Measurements from ENCODE around the gene OR52H1.

DNA sequence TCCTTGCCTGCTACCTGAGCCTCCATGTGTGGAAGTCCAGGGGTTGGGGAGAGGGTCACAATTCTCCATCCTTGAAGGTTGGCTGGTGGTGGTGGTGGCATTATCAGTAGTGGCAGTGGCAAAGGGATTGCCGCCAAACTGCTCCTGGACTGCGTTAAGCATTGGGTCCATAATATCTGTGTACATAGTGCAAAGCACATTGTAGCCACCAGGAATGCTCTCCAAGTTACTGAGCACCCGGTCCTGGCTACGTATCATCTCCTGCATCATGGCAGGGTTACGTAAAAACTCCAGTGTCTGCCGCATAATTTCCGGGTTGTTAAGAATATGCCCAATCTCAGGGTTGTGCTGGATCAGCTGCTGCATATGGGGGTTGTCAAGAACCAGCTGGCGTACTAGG, 39.7 kb downstream of the OR52H1 start:
- no peak for TF ChIP-seq POLR2AphosphoS5 (IDR thresholded peaks at IDR 0.05; ENCODE audit: insufficient read depth, low read depth, low read length)
- TF ChIP-seq, protein P1, sequence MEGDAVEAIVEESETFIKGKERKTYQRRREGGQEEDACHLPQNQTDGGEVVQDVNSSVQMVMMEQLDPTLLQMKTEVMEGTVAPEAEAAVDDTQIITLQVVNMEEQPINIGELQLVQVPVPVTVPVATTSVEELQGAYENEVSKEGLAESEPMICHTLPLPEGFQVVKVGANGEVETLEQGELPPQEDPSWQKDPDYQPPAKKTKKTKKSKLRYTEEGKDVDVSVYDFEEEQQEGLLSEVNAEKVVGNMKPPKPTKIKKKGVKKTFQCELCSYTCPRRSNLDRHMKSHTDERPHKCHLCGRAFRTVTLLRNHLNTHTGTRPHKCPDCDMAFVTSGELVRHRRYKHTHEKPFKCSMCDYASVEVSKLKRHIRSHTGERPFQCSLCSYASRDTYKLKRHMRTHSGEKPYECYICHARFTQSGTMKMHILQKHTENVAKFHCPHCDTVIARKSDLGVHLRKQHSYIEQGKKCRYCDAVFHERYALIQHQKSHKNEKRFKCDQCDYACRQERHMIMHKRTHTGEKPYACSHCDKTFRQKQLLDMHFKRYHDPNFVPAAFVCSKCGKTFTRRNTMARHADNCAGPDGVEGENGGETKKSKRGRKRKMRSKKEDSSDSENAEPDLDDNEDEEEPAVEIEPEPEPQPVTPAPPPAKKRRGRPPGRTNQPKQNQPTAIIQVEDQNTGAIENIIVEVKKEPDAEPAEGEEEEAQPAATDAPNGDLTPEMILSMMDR (IDR thresholded peaks at IDR 0.05; ENCODE audit: extremely low read depth in 1 of 2, insufficient read depth in 1 of 2, low read depth in 1 of 2, low read length in 2 of 2): no peak
- TF ChIP-seq POLR2A (IDR thresholded peaks at IDR 0.05; ENCODE audit: low read depth, low read length): no peak
- TF ChIP-seq EZH2 (IDR thresholded peaks at IDR 0.05; ENCODE audit: borderline replicate concordance, low read depth, low read length, severe bottlenecking): no peak
- TF ChIP-seq JUN (IDR thresholded peaks at IDR 0.05; ENCODE audit: borderline replicate concordance, insufficient read depth, insufficient read length, low read depth): no peak
- no peak for TF ChIP-seq MYC (IDR thresholded peaks at IDR 0.05; ENCODE audit: low read depth, low read length)
- TF ChIP-seq, protein P2, sequence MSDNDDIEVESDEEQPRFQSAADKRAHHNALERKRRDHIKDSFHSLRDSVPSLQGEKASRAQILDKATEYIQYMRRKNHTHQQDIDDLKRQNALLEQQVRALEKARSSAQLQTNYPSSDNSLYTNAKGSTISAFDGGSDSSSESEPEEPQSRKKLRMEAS (IDR thresholded peaks at IDR 0.05; ENCODE audit: insufficient read depth, insufficient read length): no peak
